Measurements from ENCODE around the gene PKDCC. TPM values are rescaled to one million over a fixed set of nuclear protein-coding genes. Genes with fewer than 3 reads are reported as not detected.
"Not testable (repeated sequence)": the region's sequence is repeated elsewhere in the genome, so short reads cannot be mapped to it uniquely, and the experiment has no call there.

Gene PKDCC
- total RNA-seq, 6 experiments from 2014 or later: 8.2 to 20.9 (median 12.3) TPM

DNA sequence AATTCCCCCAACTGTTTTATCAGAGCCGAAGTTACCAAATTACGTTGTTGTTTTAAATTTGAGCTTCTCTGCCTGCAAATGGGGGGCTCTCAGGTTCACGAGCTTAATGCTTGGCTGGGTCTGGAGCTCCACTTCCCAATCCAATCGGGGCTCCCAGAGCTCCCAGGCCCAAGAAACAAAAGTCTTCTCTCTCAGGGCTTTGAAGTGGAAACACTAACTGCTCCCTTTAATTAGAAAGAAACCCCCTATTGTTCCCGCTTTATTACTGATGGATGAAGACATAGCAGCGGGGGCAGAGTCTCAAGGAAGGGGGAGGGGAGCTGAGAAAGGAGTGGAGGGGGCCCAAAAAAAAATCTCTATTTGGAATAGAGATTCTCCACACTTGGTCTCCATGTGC is 15.6 kb upstream of the PKDCC start:
- intact Hi-C loops (cut with DNase I): no loop called here
- H3K4me3 ChIP-seq: no peak overlapping the region
- 75% methylated on average over 5 of the region's 6 CpGs for WGBS (ENCODE audit: insufficient coverage, low coverage, low lambda C conversion rate, missing lambda C conversion rate)
- DNase-seq (no peak), ATAC-seq (no peak)
- peaks cover 0 to 9% (median 0%) of the 10 kb centered on the region in 4 donors for H3K4me1 ChIP-seq
- H3K9me3 ChIP-seq: no peaks in the 10 kb centered on the region
- no peak overlapping the region for H3K27ac ChIP-seq
- no peak for TF ChIP-seq POLR2A (IDR thresholded peaks at IDR 0.05)
- TF ChIP-seq, protein P1, sequence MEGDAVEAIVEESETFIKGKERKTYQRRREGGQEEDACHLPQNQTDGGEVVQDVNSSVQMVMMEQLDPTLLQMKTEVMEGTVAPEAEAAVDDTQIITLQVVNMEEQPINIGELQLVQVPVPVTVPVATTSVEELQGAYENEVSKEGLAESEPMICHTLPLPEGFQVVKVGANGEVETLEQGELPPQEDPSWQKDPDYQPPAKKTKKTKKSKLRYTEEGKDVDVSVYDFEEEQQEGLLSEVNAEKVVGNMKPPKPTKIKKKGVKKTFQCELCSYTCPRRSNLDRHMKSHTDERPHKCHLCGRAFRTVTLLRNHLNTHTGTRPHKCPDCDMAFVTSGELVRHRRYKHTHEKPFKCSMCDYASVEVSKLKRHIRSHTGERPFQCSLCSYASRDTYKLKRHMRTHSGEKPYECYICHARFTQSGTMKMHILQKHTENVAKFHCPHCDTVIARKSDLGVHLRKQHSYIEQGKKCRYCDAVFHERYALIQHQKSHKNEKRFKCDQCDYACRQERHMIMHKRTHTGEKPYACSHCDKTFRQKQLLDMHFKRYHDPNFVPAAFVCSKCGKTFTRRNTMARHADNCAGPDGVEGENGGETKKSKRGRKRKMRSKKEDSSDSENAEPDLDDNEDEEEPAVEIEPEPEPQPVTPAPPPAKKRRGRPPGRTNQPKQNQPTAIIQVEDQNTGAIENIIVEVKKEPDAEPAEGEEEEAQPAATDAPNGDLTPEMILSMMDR (IDR thresholded peaks at IDR 0.05): no peak
- no peaks in the 10 kb centered on the region for H3K27me3 ChIP-seq
- H3K36me3 ChIP-seq: no peaks in the 10 kb centered on the region

DNA sequence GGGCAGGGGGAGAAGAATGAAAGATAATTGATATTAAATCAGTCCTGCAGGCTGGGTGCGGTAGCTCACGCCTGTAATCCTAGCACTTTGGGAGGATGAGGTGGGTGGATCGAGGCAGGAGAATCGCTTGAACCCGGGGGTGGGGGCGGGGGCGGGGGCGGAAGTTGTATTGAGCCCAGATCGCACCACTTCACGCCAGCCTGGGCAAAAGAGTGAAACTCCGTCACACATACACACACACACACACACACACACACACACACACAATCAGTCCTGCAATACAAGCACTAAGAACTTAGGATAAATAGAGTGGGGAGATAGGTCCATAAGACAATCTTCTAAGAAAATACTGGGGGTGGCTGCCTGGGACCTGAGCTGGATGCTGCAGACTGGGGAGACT is 15.1 kb upstream of the PKDCC start:
- H3K4me1 ChIP-seq: peaks cover 0 to 9% (median 0%) of the 10 kb centered on the region in 4 donors
- no peaks in the 10 kb centered on the region for H3K9me3 ChIP-seq
- DNase-seq (no peak), ATAC-seq (no peak)
- H3K27me3 ChIP-seq: no peaks in the 10 kb centered on the region
- intact Hi-C loops (cut with DNase I): no loop called here
- H3K4me3 ChIP-seq: no peak overlapping the region
- no peaks in the 10 kb centered on the region for H3K36me3 ChIP-seq
- no peak overlapping the region for H3K27ac ChIP-seq
- 54% methylated on average over 11 of the region's 11 CpGs for WGBS (ENCODE audit: insufficient coverage, low coverage, low lambda C conversion rate, missing lambda C conversion rate)
- no peak for TF ChIP-seq POLR2A (IDR thresholded peaks at IDR 0.05)
- TF ChIP-seq, protein P1 (IDR thresholded peaks at IDR 0.05): no peak

DNA sequence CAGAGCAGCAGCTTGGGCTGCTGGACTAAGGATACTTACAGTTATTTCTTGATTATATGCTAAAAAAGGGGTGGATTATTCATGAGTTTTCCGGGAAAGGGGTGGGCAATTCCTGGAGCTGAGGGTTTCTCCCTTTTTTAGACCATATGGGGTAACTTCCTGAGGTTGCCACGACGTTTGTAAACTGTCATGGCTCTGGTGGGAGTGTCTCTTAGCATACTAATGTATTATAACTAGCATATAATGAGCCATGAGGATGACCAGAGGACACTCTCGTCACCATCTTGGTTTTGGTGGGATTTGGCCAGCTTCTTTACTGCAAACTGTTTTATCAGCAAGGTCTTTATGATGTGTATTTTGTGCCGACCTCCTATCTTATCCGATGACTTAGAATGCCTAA is 13.7 kb upstream of the PKDCC start:
- H3K4me3 ChIP-seq, H3K27ac ChIP-seq: not testable (repeated sequence)
- 56% methylated on average over 6 of the region's 6 CpGs for WGBS (ENCODE audit: insufficient coverage, low coverage, low lambda C conversion rate, missing lambda C conversion rate)

DNA sequence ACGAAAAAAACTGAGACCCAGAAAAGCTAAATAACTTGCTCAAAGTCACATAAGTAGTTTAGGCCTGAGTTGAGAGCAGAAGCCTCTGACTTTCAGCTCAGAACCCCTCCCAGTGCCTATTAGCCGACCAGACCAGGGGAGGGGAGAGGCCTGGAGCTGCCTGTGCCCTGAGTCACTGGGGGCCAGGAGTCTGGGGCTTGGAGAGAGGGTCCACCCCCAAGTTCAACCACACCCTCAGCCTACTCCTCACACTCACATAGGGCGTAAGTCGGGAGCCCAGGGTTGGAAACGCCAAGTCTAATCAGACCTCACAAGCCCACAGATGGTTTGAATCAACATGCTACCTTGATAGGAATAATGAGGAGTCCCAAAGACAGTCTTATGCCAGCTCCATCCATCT is 12.6 kb upstream of the PKDCC start:
- Histone ChIP-seq H3K27me3 (no peaks in the 10 kb centered on the region), H3K4me3 (no peak overlapping the region), H3K4me1 (peaks cover 0 to 9% (median 0%) of the 10 kb centered on the region in 4 donors), H3K9me3 (no peaks in the 10 kb centered on the region), H3K27ac (no peak overlapping the region), H3K36me3 (no peaks in the 10 kb centered on the region)
- ATAC-seq (no peak), DNase-seq (no peak)
- 67% methylated on average over 1 of the region's 5 CpGs for WGBS (ENCODE audit: insufficient coverage, low coverage, low lambda C conversion rate, missing lambda C conversion rate)
- TF ChIP-seq, protein P1 (IDR thresholded peaks at IDR 0.05): no peak
- no peak for TF ChIP-seq POLR2A (IDR thresholded peaks at IDR 0.05)
- intact Hi-C loops (cut with DNase I): no loop called here

More for the DNA sequence above, 13.7 kb upstream of the PKDCC start:
- intact Hi-C loops (cut with DNase I); ATAC-seq; H3K9me3 ChIP-seq; H3K36me3 ChIP-seq; DNase-seq; H3K4me1 ChIP-seq; H3K27me3 ChIP-seq: not testable (repeated sequence)

DNA sequence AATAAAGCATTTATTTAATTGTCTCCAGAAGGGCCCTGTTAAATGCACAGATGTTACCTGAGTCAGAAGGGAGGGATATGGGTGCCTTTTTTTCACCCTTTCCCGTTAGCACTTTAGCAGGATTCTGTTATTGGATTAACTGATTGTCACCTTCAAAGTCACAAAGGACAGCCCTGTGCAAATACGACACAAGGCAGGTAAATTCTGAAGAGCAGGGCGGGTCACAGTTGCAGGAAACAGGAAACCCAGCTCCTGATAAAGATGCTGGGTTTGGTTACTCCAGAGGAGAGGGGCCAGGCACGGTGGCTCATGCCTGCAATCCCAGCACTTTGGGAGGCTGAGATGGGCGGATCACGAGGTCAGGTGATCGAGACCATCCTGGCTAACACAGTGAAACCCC is 11.4 kb upstream of the PKDCC start:
- no peak for DNase-seq
- ATAC-seq: no peak
- TF ChIP-seq, protein P1 (IDR thresholded peaks at IDR 0.05): no peak
- TF ChIP-seq POLR2A (IDR thresholded peaks at IDR 0.05): no peak

More for the DNA sequence above, 11.4 kb upstream of the PKDCC start:
- H3K4me1 ChIP-seq: peaks cover 0 to 7% (median 0%) of the 10 kb centered on the region in 4 donors
- H3K36me3 ChIP-seq: no peaks in the 10 kb centered on the region
- H3K27ac ChIP-seq: no peak overlapping the region
- 27% methylated on average over 6 of the region's 7 CpGs for WGBS (ENCODE audit: insufficient coverage, low coverage, low lambda C conversion rate, missing lambda C conversion rate)
- H3K4me3 ChIP-seq: no peak overlapping the region
- no peaks in the 10 kb centered on the region for H3K27me3 ChIP-seq
- H3K9me3 ChIP-seq: no peaks in the 10 kb centered on the region
- intact Hi-C loops (cut with DNase I): no loop called here

Data from right lobe of liver (tissue), 6 donors.